ENCODE measurements around the gene EIF4EBP2. TPM values are rescaled to one million over a fixed set of nuclear protein-coding genes. Genes with fewer than 3 reads are reported as not detected.

Gene EIF4EBP2
- total and polyA plus RNA-seq, 8 donors = 63.8 to 81.4 (median 77.5) TPM

GRCh38 chr10:70412356-70412755 lies 8.4 kb downstream of the EIF4EBP2 start:
- H3K27ac ChIP-seq = no peak overlapping the region
- no peaks in the 10 kb centered on the region for H3K27me3 ChIP-seq
- peaks cover 15 to 28% of the 10 kb centered on the region in 2 donors for H3K4me1 ChIP-seq
- TF ChIP-seq, protein P1, sequence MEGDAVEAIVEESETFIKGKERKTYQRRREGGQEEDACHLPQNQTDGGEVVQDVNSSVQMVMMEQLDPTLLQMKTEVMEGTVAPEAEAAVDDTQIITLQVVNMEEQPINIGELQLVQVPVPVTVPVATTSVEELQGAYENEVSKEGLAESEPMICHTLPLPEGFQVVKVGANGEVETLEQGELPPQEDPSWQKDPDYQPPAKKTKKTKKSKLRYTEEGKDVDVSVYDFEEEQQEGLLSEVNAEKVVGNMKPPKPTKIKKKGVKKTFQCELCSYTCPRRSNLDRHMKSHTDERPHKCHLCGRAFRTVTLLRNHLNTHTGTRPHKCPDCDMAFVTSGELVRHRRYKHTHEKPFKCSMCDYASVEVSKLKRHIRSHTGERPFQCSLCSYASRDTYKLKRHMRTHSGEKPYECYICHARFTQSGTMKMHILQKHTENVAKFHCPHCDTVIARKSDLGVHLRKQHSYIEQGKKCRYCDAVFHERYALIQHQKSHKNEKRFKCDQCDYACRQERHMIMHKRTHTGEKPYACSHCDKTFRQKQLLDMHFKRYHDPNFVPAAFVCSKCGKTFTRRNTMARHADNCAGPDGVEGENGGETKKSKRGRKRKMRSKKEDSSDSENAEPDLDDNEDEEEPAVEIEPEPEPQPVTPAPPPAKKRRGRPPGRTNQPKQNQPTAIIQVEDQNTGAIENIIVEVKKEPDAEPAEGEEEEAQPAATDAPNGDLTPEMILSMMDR (IDR thresholded peaks at IDR 0.05) = no peak
- no peak overlapping the region for H3K4me3 ChIP-seq
- intact Hi-C loops (cut with DNase I) = no loop called here
- no peaks in the 10 kb centered on the region for H3K9me3 ChIP-seq
- DNase-seq = no peak
- no peaks in the 10 kb centered on the region for H3K36me3 ChIP-seq
- no peak for ATAC-seq

DNA sequence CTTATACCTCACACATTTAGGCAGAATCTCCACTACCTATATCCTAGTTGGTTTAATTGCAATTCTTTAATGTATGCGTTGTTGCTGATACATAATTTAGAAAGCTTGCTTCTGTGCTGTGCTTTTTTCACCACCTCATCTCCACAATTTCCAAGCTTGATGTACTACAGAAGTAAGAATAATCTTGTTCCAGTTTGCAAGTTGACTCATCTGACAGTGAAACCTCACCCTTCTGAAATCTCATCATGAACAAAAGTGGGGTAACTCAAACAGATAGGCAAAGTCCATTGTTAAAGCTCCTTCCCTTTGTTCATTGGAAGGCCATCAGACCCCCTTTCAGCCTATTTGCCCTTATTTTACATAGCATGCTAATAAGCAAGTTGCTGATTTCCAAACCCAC lies 13.6 kb downstream of the EIF4EBP2 start:
- intact Hi-C loops (cut with DNase I) = no loop called here
- TF ChIP-seq, protein P1 (IDR thresholded peaks at IDR 0.05) = no peak
- Histone ChIP-seq H3K4me1 (peaks cover 0 to 13% of the 10 kb centered on the region in 2 donors), H3K9me3 (no peaks in the 10 kb centered on the region), H3K27ac (no peak overlapping the region), H3K36me3 (peaks cover 0 to 31% of the 10 kb centered on the region in 2 donors), H3K27me3 (no peaks in the 10 kb centered on the region), H3K4me3 (no peak overlapping the region)
- DNase-seq (no peak), ATAC-seq (no peak)

DNA sequence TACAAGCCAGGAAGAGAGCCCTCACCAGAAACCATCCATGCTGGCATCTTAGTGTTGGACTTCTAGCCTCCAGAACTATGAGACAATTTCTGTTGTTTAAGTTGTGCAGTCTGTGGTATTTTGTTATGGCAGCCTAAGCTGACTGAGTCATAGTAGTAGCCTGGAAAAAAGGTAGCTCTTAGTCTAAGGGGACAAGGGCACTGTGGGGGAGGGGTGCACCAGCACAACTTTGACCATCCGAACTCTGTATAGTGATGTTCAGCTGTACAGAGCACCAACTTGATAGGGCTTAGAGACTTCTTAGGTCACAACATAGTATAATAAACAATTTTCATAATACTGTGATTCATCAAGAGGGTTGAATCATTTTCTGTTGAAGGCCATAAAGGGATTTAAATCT lies 14.3 kb downstream of the EIF4EBP2 start:
- no peak for ATAC-seq
- intact Hi-C loops (cut with DNase I) = no loop called here

DNA sequence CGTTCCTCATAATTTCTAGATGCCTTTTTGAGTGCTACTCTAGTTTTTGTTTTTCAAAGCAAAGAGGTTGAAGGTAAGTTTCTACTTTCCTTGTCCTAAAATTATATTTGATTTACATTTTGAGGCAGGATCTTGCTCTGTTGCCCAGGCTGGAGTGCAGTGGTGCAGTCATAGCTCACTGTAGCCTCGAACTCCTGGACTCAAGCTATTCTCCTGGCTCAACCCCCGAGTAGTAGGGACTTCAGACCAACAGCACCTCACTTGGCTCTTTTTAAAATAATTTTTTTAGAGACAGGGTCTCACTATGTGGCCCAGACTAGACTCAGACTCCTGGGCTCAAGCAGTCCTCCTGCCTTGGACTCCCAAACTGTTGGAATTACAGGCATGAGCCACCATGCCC lies 14.8 kb downstream of the EIF4EBP2 start:
- Histone ChIP-seq H3K4me3 (no peak overlapping the region), H3K36me3 (peaks cover 0 to 42% of the 10 kb centered on the region in 2 donors), H3K4me1 (peaks cover 0 to 13% of the 10 kb centered on the region in 2 donors), H3K27ac (no peak overlapping the region), H3K9me3 (no peaks in the 10 kb centered on the region), H3K27me3 (no peaks in the 10 kb centered on the region)
- intact Hi-C loops (cut with DNase I) = no loop called here
- ATAC-seq (no peak), DNase-seq (no peak)
- TF ChIP-seq, protein P1 (IDR thresholded peaks at IDR 0.05) = no peak

More for the DNA sequence above, 14.3 kb downstream of the EIF4EBP2 start:
- peaks cover 0 to 13% of the 10 kb centered on the region in 2 donors for H3K4me1 ChIP-seq
- peaks cover 0 to 37% of the 10 kb centered on the region in 2 donors for H3K36me3 ChIP-seq
- H3K27ac ChIP-seq = no peak overlapping the region
- no peak for DNase-seq
- no peaks in the 10 kb centered on the region for H3K9me3 ChIP-seq
- H3K27me3 ChIP-seq = no peaks in the 10 kb centered on the region
- TF ChIP-seq, protein P1 (IDR thresholded peaks at IDR 0.05) = no peak
- no peak overlapping the region for H3K4me3 ChIP-seq

GRCh38 chr10:70424320-70424719 lies 20.4 kb downstream of the EIF4EBP2 start:
- H3K27ac ChIP-seq = no peak overlapping the region
- ATAC-seq (no peak), DNase-seq (no peak)
- peaks cover 0 to 98% of the 10 kb centered on the region in 2 donors for H3K36me3 ChIP-seq
- H3K27me3 ChIP-seq = no peaks in the 10 kb centered on the region
- H3K9me3 ChIP-seq = no peaks in the 10 kb centered on the region
- TF ChIP-seq, protein P1 (IDR thresholded peaks at IDR 0.05) = no peak
- intact Hi-C loops (cut with DNase I) = no loop called here
- peaks cover 0 to 1% of the 10 kb centered on the region in 2 donors for H3K4me1 ChIP-seq
- no peak overlapping the region for H3K4me3 ChIP-seq

All from left lung (tissue), 10 donors.